KMS-11 (cell line): ENCODE data around the gene TENM3.

ENCODE experiments used
- H2AFZ ChIP-seq: fragments of 200-600 bp; sonication (generic); 2 replicates; pipeline ENCODE4 v1.6.1; 2016; ENCODE audit warnings: antibody characterized with exemption, mixed run types, low read depth
- H3K27ac ChIP-seq: fragments of 200-600 bp; sonication (generic); 2 replicates; pipeline ENCODE4 v1.6.1; 2016; ENCODE audit warnings: mild to moderate bottlenecking, mixed run types
- H3K27me3 ChIP-seq: fragments of 200-600 bp; sonication (generic); 2 replicates; pipeline ENCODE4 v1.6.1; 2017; ENCODE audit warnings: mild to moderate bottlenecking, low read depth, mixed run types, moderate library complexity; ENCODE audit not compliant: insufficient read depth
- H3K36me3 ChIP-seq: fragments of 200-600 bp; sonication (generic); 2 replicates; pipeline ENCODE4 v1.6.1; 2017; ENCODE audit warnings: mild to moderate bottlenecking, mixed run types; ENCODE audit not compliant: insufficient read depth
- H3K4me1 ChIP-seq: fragments of 200-600 bp; sonication (generic); 2 replicates; pipeline ENCODE4 v1.6.1; 2016; ENCODE audit warnings: mild to moderate bottlenecking, low read depth, mixed run types; ENCODE audit not compliant: poor library complexity, severe bottlenecking
- H3K4me2 ChIP-seq: fragments of 200-600 bp; sonication (generic); 2 replicates; pipeline ENCODE4 v1.7.0; 2016; ENCODE audit warnings: mild to moderate bottlenecking, mixed run types
- H3K4me3 ChIP-seq: fragments of 200-600 bp; sonication (generic); IDR thresholded peaks from 2 replicates; pipeline ENCODE4 v1.6.1; 2017; ENCODE audit warnings: low read depth, low read length, mixed read lengths; ENCODE audit not compliant: insufficient read depth
- H3K79me2 ChIP-seq: fragments of 200-600 bp; sonication (generic); 2 replicates; pipeline ENCODE4 v1.6.1; 2016; ENCODE audit warnings: low read depth, mixed run types; ENCODE audit not compliant: insufficient read depth
- H3K9ac ChIP-seq: fragments of 200-600 bp; sonication (generic); 2 replicates; pipeline ENCODE4 v1.6.1; 2016; ENCODE audit warnings: mild to moderate bottlenecking, mixed run types
- H4K20me1 ChIP-seq: fragments of 200-600 bp; sonication (generic); 2 replicates; pipeline ENCODE4 v1.6.1; 2016; ENCODE audit warnings: mild to moderate bottlenecking, mixed run types; ENCODE audit not compliant: insufficient read depth
- CTCF ChIP-seq: fragments of 200-600 bp; sonication (generic); conservative IDR thresholded peaks from 2 replicates; pipeline ENCODE4 v1.6.1; 2017; ENCODE audit warnings: low read depth, mild to moderate bottlenecking, antibody characterized with exemption, low read length, moderate library complexity, mixed read lengths

TENM3 gene

DNA sequence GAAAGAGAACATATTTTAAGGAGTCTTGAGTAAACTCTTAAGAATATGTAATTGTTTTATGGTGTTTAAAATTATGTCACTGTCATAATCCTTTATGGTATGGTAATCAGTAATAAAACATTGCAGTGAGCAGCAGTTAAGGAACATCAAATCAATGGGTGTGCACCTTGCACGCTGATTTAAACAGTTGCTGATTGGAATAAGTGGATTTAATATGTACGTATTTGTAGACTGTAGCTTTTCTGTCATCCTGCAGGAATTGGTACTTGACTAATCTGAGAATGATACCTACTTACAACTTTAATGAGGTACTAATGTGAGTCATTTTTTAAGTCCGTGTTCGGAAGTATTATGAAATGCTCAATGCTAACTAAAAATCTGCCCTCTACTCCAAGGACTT is 461.7 kb downstream of the TENM3 start:
- no peak overlapping the region for H3K4me2 ChIP-seq
- TF ChIP-seq CTCF: no peak
- H3K36me3 ChIP-seq: no peaks in the 10 kb centered on the region
- no peaks in the 10 kb centered on the region for H3K27me3 ChIP-seq
- no peaks in the 10 kb centered on the region for H4K20me1 ChIP-seq
- H3K4me3 ChIP-seq: no peak overlapping the region
- H2AFZ ChIP-seq: no peak overlapping the region
- H3K9ac ChIP-seq: no peak overlapping the region
- H3K27ac ChIP-seq: no peak overlapping the region
- H3K4me1 ChIP-seq: no peaks in the 10 kb centered on the region
- no peaks in the 10 kb centered on the region for H3K79me2 ChIP-seq

DNA sequence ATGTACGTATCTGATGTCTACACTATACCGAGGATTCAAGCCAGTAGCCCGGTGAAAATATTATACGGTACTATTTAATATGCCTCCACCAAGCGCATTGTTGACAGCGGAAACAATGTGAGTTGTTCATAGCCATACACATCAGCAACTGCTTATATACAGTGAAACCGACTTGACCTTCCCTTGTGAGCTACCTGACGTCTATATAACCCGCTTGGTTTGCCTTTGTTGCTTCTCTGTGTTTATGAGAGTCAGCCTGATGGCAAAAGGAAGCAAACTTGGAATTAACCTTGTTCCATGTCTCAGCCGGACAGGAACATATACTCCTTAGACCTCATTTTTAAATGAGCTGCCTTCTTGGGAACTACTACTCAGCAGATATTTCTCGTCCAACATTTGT is 462.2 kb downstream of the TENM3 start:
- Histone ChIP-seq H3K4me3 (no peak overlapping the region), H3K4me2 (no peak overlapping the region), H4K20me1 (no peaks in the 10 kb centered on the region), H3K79me2 (no peaks in the 10 kb centered on the region), H3K4me1 (no peaks in the 10 kb centered on the region), H3K36me3 (no peaks in the 10 kb centered on the region), H3K9ac (no peak overlapping the region), H3K27me3 (no peaks in the 10 kb centered on the region), H3K27ac (no peak overlapping the region), H2AFZ (no peak overlapping the region)
- TF ChIP-seq CTCF: no peak

GRCh38 chr4:182711211-182711610 is 468.0 kb downstream of the TENM3 start:
- Histone ChIP-seq H2AFZ (no peak overlapping the region), H3K27ac (no peak overlapping the region), H3K4me2 (no peak overlapping the region), H3K79me2 (no peaks in the 10 kb centered on the region), H3K4me3 (no peak overlapping the region), H3K36me3 (no peaks in the 10 kb centered on the region), H4K20me1 (no peaks in the 10 kb centered on the region), H3K4me1 (no peaks in the 10 kb centered on the region), H3K9ac (no peak overlapping the region), H3K27me3 (no peaks in the 10 kb centered on the region)
- TF ChIP-seq CTCF: no peak

GRCh38 chr4:182715548-182715947 is 472.3 kb downstream of the TENM3 start:
- H3K36me3 ChIP-seq: no peaks in the 10 kb centered on the region
- no peak overlapping the region for H3K27ac ChIP-seq
- H4K20me1 ChIP-seq: no peaks in the 10 kb centered on the region
- H3K4me1 ChIP-seq: no peaks in the 10 kb centered on the region
- no peak for TF ChIP-seq CTCF
- no peaks in the 10 kb centered on the region for H3K27me3 ChIP-seq
- H3K79me2 ChIP-seq: no peaks in the 10 kb centered on the region
- no peak overlapping the region for H2AFZ ChIP-seq
- no peak overlapping the region for H3K4me2 ChIP-seq
- H3K4me3 ChIP-seq: no peak overlapping the region
- H3K9ac ChIP-seq: no peak overlapping the region

DNA sequence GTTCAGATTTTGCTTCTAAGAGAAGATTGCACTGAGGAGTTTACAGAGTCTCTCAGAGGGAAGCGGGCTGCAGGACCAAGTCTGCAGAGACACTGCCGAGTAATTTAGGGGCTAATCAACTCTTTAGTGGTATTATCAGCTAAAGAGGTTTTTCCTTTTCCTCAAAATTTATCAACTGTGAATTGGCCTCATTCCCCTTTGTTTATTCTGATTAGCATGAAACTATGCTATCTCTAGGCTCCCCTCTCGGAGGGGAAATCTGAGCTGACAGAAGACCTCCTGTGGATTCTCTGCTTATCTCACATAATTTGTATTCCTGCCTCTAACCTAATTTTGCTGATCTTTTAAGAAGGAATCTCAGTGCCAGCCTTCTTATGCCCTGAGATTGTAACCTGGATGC is 473.0 kb downstream of the TENM3 start:
- Histone ChIP-seq H3K4me2 (no peak overlapping the region), H3K9ac (no peak overlapping the region), H3K4me3 (no peak overlapping the region), H3K27ac (no peak overlapping the region), H3K4me1 (no peaks in the 10 kb centered on the region), H2AFZ (no peak overlapping the region), H3K27me3 (no peaks in the 10 kb centered on the region), H3K79me2 (no peaks in the 10 kb centered on the region), H4K20me1 (no peaks in the 10 kb centered on the region), H3K36me3 (no peaks in the 10 kb centered on the region)
- no peak for TF ChIP-seq CTCF
